Natural killer cell (primary cell): ENCODE measurements around the gene OR52E5. TPM values are rescaled to one million over a fixed set of nuclear protein-coding genes. Genes with fewer than 3 reads are reported as not detected.
A peak's percentile ranks its signal among the peaks of the same experiment; 100 is the strongest.

Experiments used
- ATAC-seq, 3 donors: fragments of 150-1000 bp in 2 of 3; fragments of 200-7000 bp in 1 of 3; cut with Tn5 transposase; 1 replicate in 1 of 3; 2 replicates in 2 of 3; pipeline ENCODE4 v1.10.0; 2021; ENCODE audit warnings: mild to moderate bottlenecking in 2 of 3, moderate library complexity in 2 of 3
- DNase-seq, 2 donors: peaks; one replicate each; pipeline versions ENCODE4 v3.0.0 to v3.0.0-alpha.2; 2013 to 2021; ENCODE audit warnings: mixed read lengths in 1 of 2
- H3K27ac ChIP-seq: one replicate; pipeline ENCODE4 v1.5.1; 2013; ENCODE audit warnings: mild to moderate bottlenecking, low read length
- H3K27me3 ChIP-seq: one replicate; pipeline ENCODE4 v1.6.1; 2013; ENCODE audit warnings: low read length; ENCODE audit not compliant: control insufficient read depth, insufficient read depth
- H3K36me3 ChIP-seq: one replicate; pipeline ENCODE4 v1.6.1; 2013; ENCODE audit warnings: low read length; ENCODE audit not compliant: control insufficient read depth, insufficient read depth
- H3K4me1 ChIP-seq: one replicate; pipeline ENCODE4 v1.6.1; 2013; ENCODE audit warnings: low read length; ENCODE audit not compliant: control insufficient read depth, insufficient read depth
- H3K4me3 ChIP-seq: one replicate; pipeline ENCODE4 v1.5.1; 2013; ENCODE audit warnings: low read length
- H3K9me3 ChIP-seq: one replicate; pipeline ENCODE4 v1.6.1; 2013; ENCODE audit warnings: low read length; ENCODE audit not compliant: control insufficient read depth, insufficient read depth
- H3K27ac Mint-ChIP-seq, 2 donors: one replicate each; pipeline ENCODE4 v1.8.0; 2022; ENCODE audit warnings: mild to moderate bottlenecking in 2 of 2, mixed read lengths in 2 of 2, moderate library complexity in 1 of 2
- H3K27me3 Mint-ChIP-seq, 2 donors: one replicate each; pipeline ENCODE4 v1.8.0; 2022; ENCODE audit warnings: low read depth in 2 of 2, mixed read lengths in 2 of 2
- H3K36me3 Mint-ChIP-seq: one replicate; pipeline ENCODE4 v1.8.0; 2022; ENCODE audit warnings: mixed read lengths
- H3K4me1 Mint-ChIP-seq, 2 donors: one replicate each; pipeline ENCODE4 v1.8.0; 2022; ENCODE audit warnings: mixed read lengths in 2 of 2
- H3K4me3 Mint-ChIP-seq: one replicate; pipeline ENCODE4 v1.8.0; 2022; ENCODE audit warnings: mild to moderate bottlenecking, moderate library complexity, mixed read lengths
- H3K9me3 Mint-ChIP-seq, 2 donors: one replicate each; pipeline ENCODE4 v1.8.0; 2022; ENCODE audit warnings: mixed read lengths in 2 of 2
- CTCF ChIP-seq: fragments of 200-600 bp; IDR thresholded peaks from one replicate; pipeline ENCODE4 v1.8.0; 2022; ENCODE audit warnings: antibody characterized with exemption
- WGBS: methylation state at CpG from one replicate; pipeline ENCODE4 v1.1.7; 2013; ENCODE audit warnings: missing lambda C conversion rate; ENCODE audit not compliant: insufficient coverage; 5-methylcytosine and 5-hydroxymethylcytosine counted together
- intact Hi-C: fragments of 100-400 bp; cut with micrococcal nuclease; formaldehyde crosslinking; loops from one replicate; pipeline ENCODE4 v1.14.2; 2022
- total RNA-seq, 4 donors: library from RNA; stranded (reverse); fragments of 120-200 nt in 1 of 4; gene quantifications; one replicate each; pipeline versions ENCODE4 v1.2.3 to v1.2.4, GENCODE V29; 2013 to 2022

OR52E5 gene
- total RNA-seq, 3 donors from 2014 or later (not counting 1 experiment from before 2014, with no cell fraction given): not detected

GRCh38 chr11:5881756-5882155, 11.3 kb upstream of the OR52E5 start:
- Mint-ChIP-seq H3K27ac (no peak overlapping the region), H3K4me3 (no peak overlapping the region), H3K36me3 (no peaks in the 10 kb centered on the region), H3K9me3 (no peaks in the 10 kb centered on the region), H3K27me3 (peaks cover 2 to 11% of the 10 kb centered on the region in 2 donors), H3K4me1 (no peaks in the 10 kb centered on the region)
- Histone ChIP-seq H3K27ac (no peak overlapping the region), H3K4me3 (no peak overlapping the region), H3K36me3 (no peaks in the 10 kb centered on the region), H3K9me3 (no peaks in the 10 kb centered on the region), H3K4me1 (no peaks in the 10 kb centered on the region), H3K27me3 (no peaks in the 10 kb centered on the region)
- intact Hi-C loops: no loop called here
- no peak for TF ChIP-seq CTCF
- DNase-seq (no peak), ATAC-seq (no peak)

GRCh38 chr11:5887172-5887571, 5.8 kb upstream of the OR52E5 start:
- TF ChIP-seq CTCF: no peak
- Histone ChIP-seq H3K9me3 (no peaks in the 10 kb centered on the region), H3K36me3 (no peaks in the 10 kb centered on the region), H3K4me3 (no peak overlapping the region), H3K4me1 (no peaks in the 10 kb centered on the region), H3K27me3 (no peaks in the 10 kb centered on the region), H3K27ac (no peak overlapping the region)
- Mint-ChIP-seq H3K4me3 (no peak overlapping the region), H3K4me1 (no peaks in the 10 kb centered on the region), H3K27ac (no peak overlapping the region), H3K9me3 (no peaks in the 10 kb centered on the region), H3K36me3 (no peaks in the 10 kb centered on the region), H3K27me3 (peaks cover 0 to 12% of the 10 kb centered on the region in 2 donors)
- WGBS: 76% methylated on average over 2 of the region's 3 CpGs
- ATAC-seq (no peak), DNase-seq (no peak)
- intact Hi-C loops: no loop called here

GRCh38 chr11:5887661-5888060, 5.3 kb upstream of the OR52E5 start:
- ATAC-seq (no peak), DNase-seq (no peak)
- no peak overlapping the region for H3K27ac Mint-ChIP-seq
- no peak overlapping the region for H3K4me3 Mint-ChIP-seq
- H3K4me1 Mint-ChIP-seq: no peaks in the 10 kb centered on the region
- H3K9me3 ChIP-seq: no peaks in the 10 kb centered on the region
- no peak overlapping the region for H3K27ac ChIP-seq
- no peaks in the 10 kb centered on the region for H3K27me3 ChIP-seq
- intact Hi-C loops: no loop called here
- H3K36me3 ChIP-seq: no peaks in the 10 kb centered on the region
- 86% methylated on average over 1 of the region's 1 CpG for WGBS
- peaks cover 0 to 12% of the 10 kb centered on the region in 2 donors for H3K27me3 Mint-ChIP-seq
- no peaks in the 10 kb centered on the region for H3K36me3 Mint-ChIP-seq
- no peaks in the 10 kb centered on the region for H3K4me1 ChIP-seq
- no peak overlapping the region for H3K4me3 ChIP-seq
- H3K9me3 Mint-ChIP-seq: no peaks in the 10 kb centered on the region
- TF ChIP-seq CTCF: no peak

DNA sequence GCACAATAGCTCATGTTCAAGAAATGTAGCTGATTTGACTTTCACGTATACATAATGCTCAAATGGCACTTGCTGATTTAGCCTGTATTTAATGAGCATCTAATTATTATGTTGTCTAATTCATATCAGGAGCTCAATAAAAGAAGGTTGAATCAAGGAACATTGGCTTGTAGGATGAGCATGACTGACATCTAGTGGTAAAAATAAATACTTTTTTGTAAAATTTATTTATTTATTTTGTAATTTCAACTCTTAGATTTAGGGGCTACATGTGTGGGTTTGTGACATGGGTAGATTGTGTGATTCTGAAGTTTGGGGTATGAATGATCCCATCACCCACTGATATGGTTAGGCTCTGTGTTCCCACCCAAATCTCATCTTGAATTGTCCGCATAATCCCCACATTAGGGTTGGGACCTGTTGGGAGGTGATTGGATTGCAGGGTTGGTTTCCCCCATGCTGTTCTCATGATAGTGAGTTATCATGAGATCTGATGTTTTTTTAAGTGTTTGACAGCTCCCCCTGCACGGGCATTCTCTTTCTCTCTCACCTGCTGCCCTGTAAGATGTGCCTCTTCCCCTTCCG, 1.7 kb upstream of the OR52E5 start:
- no peaks in the 10 kb centered on the region for H3K27me3 ChIP-seq
- Mint-ChIP-seq H3K27me3 (peaks cover 6 to 18% of the 10 kb centered on the region in 2 donors), H3K36me3 (no peaks in the 10 kb centered on the region), H3K4me1 (no peaks in the 10 kb centered on the region), H3K9me3 (no peaks in the 10 kb centered on the region), H3K27ac (no peak overlapping the region), H3K4me3 (no peak overlapping the region)
- no peak overlapping the region for H3K27ac ChIP-seq
- no peaks in the 10 kb centered on the region for H3K9me3 ChIP-seq
- peak; percentile 31 for TF ChIP-seq CTCF
- H3K4me1 ChIP-seq: no peaks in the 10 kb centered on the region
- no peak overlapping the region for H3K4me3 ChIP-seq
- DNase-seq (peak in 1 of 2 donors; percentile 19), ATAC-seq (no peak)
- intact Hi-C loops: loop anchor here (10.0 kb wide), 1 partner anchor 767 kb away; no protein-coding TSS in a partner anchor
- no peaks in the 10 kb centered on the region for H3K36me3 ChIP-seq
- 63% methylated on average over 3 of the region's 4 CpGs for WGBS
